Suppressor macrophage (primary cell): ENCODE measurements around the gene ZBTB20.

Experiments used
- DNase-seq, 4 experiments: peaks; one replicate each; pipeline ENCODE4 v3.0.0-alpha.2; 2020 to 2022

The ZBTB20 gene

DNA sequence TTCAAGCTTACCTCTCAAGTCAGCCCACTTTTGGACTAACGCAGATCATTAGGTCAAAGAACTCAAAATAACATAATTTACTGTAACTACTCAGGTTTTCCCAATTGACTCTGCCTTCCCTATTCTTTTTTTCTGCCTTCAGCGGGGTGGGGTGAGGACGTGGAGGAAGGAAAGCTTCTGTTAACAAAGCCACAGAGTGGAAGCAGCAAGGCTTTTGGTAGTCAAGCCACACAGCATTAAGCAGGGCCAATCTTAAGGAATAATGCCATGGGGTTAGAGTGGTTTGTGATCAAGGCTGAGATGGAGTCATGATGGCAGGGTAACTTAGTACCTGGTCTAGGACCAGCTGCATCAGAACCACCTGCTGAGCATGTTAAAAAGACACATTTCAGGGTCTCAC is 575.7 kb downstream of the ZBTB20 start:
- DNase-seq = no peak

DNA sequence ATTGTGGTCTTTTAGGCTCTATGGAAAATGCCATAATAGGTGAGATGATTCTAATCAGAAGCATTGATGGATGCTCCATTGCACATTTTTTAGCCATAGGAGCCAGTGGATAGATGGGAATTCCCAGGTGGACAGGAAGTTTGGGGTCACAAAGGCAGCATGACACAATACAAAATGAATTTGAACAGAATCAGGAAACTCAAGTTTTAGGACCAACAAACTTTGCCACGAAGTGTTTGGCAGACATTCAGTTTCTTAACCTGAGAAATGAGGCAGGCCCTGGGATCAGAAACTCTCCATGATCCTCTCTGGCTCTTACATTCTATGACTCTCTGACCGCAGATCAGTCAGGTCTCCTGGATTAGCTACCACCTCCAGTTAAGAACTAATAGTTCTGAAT is 577.9 kb downstream of the ZBTB20 start:
- DNase-seq = no peak

DNA sequence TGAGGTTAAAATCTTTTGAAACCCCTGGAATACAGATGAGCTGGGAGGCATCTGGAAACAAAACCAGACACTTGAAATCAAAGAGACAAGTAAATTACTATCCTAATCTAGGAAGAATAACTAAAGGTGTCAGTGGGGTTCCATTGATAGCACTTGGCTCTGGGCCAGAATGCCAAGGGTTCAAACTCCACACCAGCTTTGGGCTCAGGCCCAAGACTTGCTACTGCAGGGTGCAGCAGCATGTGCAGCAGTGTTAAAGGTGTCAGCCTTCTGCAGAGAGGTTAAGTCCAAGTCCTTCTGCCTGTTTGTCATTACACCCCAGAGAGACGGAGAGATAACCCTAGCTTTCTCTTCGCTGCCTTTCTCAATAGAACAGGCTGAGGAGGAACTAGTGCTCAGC is 579.3 kb downstream of the ZBTB20 start:
- no peak for DNase-seq

DNA sequence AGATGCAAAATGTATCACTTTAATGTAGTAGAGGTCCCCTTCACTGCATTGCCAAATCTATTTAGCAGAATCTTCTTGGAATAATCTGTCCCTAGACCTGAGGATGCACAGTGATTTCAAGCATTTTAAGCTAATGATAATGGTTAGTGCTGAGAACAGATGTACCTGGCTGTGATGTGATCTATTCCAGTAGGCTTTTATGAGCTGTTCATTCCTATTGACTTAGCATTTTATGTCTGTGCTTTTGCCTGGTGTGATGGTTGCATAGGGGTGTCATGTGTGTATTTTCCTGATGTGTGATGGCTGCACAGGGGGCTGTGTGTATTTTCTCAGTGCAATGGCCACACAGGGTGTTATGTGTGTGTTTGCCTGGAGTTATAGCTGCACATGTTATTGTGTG is 580.3 kb downstream of the ZBTB20 start:
- no peak for DNase-seq

DNA sequence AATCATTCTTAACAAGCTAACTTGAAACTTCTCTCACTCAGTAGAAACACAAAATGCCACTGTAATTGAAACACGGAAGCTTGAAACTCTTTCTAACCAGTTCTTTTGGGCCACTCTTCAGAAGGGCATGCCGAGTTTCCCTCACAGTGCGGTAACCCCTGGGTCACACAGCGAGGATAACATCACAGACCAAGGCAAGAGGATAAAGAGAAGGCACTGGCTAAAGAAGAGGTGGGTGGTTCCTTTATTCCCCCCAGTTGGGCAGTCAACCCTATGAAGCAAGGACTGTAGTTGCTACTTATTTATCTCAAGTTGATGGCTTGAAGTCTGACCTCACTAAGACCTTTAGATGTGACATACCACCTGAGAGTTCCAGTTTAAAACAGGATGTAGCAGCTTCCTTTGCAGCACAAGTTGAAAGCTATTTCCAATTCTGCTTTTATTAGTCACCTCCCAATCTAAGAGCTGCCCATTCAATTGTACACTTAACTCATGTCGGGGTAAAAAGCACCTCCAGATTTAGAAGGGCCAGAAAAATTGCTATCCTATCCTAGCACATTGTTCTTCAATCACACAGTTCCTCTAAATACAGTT is 580.8 kb downstream of the ZBTB20 start:
- DNase-seq = no peak

DNA sequence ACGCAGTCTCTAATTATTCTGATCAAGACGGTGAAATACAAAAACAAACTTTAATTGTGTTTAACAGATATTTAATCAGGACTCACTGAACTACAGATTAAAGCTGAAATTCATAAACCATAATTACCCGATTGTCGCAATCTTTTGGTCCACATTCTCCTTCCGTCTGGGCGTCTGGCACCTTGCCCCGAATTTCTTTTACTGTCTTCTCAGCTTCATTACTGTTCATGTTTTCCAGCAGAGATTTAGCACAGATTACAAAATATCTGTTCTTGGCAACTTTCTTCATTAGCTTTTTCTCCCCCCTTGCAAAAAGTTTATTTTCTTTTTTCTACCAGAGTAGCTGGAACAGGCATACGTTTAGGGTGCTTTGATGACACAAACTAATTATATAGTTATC is 581.9 kb downstream of the ZBTB20 start:
- no peak for DNase-seq

DNA sequence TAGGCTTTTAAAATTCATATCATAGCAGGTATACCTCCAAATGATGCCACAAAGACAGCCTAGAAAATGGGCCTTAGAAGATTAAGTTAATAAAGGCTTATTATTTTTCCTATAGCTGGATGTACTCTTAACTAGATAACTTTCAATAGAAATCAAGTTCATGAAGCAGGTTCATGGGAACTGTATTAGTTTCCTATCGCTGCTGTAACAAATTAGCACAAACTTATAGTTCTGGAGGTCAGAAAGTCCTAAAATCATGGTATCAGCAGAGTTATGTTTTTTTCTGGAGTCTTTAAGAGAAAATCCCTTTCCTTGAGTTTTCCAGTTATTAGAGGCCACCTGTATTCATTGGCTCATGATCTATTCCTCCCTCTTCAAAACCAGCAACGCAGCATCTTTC is 583.4 kb downstream of the ZBTB20 start:
- DNase-seq = no peak

DNA sequence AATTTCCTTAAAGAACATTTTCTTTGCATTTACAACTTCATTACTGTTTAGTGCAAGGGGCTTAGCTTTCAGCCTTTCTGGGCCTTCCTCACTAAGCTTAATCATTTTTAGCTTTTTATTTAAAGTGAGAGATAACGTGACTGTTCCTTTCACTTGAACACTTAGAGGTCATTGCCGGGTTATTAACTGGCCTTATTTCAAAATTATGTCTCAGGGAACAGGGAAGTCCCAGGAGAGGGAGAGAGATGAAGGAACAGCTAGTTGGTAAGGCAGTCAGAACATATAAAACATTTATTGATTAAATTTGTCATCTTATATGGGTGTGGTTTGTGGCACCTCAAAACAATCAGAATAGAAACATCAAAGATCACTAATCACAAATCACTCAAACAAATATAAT is 584.5 kb downstream of the ZBTB20 start:
- no peak for DNase-seq

DNA sequence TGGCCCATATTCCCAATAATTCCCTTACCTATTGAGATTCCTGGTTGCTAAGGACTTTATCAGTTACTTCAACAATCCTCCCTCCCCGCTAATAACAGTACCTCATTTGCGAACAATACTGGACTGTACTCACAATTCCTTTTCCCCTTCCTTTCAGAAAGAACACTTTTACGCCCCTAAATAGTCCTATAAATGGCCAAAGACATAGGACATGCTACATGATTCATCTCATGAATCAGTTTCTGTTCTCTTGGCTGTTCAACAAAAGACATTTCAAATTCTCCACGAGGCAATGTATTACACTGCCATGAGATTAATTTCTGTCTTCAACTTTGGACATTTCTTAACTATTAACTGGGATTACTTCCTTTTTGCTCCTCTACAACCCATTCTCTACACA is 588.8 kb downstream of the ZBTB20 start:
- no peak for DNase-seq

DNA sequence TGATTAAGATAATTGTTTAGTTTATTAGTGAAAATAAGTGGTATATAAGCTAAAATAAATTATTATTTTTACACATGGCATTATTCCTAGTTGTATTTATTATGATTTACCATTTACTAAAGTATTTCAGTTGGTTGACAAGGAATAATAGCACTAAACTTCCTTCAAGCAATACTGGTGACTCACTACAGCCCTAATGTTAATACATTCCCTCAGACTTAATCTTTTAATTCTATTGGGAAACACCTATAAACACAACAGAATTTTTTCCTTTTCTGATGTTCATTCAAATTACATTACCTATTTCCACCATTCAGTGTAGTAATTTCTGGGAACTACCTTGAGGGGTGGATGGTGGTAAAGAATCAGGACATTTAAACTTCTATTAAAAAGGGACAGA is 589.3 kb downstream of the ZBTB20 start:
- DNase-seq = no peak

DNA sequence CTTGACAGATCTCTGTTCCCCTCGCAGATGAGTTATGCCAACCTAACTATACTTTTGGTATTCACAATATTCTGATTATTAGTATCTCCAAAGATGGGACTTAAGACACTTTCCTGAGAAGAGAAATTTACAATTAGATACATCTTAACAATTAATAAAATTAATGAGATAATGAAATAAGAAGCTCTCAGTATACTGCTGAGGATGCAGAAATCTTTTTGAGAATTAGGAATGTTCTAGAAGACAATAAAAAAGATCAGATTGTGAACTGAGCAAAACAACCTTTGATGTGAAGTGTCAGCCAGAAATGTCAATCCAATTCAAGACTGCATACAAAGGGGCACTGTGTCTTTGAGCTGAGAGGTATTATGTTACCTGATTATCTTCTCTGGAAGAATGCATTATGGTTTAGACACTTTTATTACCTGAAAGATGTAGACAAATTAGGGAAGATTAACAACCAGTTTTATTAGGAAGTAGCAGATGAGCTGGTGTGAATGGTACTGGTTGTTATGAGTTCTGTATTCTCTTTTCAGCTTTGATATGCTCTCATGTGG is 590.4 kb downstream of the ZBTB20 start:
- no peak for DNase-seq

DNA sequence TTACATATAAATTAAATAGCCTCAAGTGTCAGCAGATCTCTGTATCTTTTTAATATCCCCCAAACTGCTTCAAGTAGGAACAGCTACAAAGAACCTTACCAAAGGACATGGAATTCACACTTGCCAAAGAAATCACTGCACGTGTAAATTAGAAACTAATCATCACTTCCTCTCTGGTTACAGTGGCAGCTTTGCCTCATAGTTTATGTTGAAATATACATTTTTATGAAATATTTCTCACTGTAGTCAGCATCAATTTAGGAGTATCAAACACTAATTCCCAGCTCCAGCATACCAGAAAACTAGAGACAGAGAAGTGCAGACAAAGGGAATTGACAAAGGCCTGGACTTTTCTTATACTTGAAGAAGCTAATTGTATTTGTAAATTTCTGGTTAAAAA is 592.4 kb downstream of the ZBTB20 start:
- DNase-seq = peak; percentile 22 to 73 (median 56)

DNA sequence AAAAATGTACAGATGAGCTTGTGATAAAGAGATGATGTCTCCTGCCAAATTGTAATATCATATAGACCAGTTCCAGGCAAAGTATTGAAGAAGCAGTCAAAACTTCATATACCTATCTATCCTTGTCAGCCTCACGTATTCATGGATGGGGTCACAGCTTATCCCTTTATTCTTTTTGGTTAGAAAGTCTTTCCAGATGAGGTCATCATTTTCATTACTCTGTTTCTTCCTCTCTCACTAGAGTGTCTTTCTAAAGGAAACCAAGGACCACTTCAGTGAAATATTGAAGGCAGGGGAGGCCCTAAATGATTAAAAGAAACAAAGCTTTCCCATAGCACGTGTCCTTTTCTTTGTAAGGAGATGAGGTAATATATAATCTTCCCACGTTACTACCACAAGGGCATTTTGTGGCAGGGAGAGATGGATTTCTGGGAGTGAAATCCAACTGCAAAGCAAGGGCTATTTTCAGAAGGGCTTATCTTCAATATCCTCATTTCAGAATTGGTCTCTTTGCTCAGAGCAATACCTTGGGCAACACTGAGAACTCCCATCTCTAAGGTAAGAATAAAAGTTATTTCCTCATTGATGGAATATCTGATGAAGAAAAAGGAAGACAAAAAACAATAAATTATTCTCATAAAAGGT is 593.0 kb downstream of the ZBTB20 start:
- no peak for DNase-seq

DNA sequence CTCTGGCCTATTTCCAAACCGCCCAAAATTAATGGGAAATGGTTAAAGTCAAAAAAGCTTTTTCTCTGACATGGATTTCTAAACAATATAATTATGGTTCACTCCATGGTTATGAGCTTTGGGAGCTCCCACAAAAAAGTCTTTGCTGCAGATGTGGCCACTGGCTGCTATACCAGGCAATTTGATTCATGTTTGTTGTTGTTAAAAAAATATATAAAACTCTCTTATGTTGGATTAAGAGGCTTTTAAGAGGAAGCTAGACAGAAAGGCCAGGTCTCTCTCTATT is 594.6 kb downstream of the ZBTB20 start:
- DNase-seq = no peak

DNA sequence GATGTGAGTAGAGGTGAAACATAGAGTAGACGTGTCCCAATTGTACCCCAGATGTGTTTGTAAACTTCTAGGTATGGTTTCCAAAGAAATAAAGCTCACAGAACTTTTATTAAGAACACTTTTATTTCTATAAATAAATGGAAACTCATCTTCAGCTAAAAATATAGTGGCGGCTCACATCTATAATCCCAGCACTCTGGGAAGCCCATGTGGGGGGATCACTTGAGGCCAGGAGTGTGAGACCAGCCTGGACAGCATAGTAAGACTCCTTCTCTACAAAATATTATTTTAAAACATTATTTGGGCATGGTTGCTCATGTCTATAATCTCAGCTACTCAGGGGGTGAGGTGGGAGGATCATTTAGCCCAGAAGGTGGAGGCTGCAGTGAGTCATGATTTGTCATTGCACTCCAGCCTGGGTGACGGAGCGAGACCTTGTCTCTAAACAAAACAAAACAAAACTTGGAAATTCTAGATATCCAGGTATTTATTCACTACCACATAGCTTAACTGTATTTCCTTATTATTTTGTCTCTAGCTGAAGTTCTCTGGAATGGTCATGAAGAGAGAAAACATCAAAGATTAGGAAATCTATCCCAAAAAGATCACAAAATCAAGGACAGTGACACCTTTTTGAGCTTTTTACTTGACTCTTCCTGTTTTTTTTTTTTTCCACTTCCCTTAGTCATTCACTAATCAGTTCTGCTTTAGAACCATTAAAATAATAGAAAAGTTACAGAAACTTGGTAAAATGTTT is 595.1 kb downstream of the ZBTB20 start:
- DNase-seq = peak in 2 of 4 experiments; percentile 8 to 20

DNA sequence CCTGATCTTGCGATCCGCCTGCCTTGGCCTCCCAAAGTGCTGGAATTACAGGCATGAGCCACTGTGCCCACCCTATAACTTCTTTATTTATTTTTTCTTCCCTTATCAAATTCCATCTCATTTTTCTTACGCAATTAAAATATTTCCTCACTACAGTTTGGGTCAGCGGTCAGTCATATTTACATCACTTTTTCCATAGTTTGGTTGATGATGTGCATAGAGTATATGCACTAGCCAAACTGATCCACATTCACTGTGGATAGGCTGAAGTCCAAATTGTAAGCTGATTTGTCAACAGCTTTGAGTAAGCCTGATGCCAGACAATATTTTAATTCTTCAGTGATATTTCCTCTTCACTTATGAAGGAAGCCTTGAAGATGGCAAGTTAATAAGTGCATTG is 596.9 kb downstream of the ZBTB20 start:
- DNase-seq = no peak

DNA sequence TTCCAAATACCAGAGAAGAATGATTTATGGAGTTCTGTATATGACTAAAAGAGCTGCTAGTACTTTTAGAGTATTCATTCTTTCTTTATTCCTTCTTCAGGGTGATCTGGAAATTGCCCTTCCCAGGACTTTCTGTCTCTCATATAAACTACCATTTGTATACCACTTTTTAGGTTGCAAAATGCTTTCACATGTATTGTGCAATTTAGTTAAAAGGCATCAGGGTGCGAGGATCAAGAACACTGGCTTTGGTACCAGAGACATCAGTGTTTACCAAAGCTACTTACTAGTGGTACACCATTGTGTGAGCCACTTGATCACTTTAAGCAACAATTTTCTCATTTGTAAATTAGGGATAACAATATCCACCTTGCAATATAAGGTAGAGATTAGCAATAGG is 601.9 kb downstream of the ZBTB20 start:
- no peak for DNase-seq

DNA sequence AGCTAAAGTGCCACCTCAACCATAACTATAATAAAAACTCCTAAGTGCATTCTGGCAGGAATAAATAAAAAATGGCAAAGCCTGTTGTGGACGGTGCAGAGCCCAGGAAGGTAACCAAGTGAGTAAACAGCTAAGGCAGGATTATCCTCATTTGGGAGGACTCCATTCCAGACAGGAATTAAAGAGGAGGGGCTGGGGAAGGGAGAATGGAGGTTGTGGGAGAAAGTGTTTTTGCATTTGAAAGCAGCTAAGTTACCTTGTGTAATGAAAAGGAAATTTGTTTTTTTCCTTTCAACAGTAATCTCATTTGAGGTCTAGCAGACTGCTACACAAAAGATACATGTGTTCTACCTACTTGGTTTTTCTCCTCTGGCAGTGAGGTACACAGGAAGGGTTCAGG is 604.7 kb downstream of the ZBTB20 start:
- no peak for DNase-seq

DNA sequence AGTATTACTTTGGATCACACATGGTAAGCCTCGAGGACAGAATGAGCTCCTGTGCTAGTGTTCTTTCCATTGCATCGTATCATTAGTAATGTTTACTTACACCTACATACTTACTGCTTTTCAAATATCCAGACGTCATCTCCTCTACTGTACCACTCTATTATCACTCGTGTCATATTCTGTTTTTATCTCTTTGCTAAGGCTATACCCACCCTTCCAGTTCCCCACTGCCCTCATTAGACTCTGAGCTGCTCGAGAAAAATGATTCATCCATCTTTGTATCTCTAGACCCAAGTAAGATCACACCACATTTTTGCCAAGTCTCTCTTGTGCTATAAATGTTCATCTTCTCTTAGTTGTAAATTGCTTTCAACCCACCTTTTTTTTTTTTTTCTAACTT is 607.6 kb downstream of the ZBTB20 start:
- DNase-seq = no peak

DNA sequence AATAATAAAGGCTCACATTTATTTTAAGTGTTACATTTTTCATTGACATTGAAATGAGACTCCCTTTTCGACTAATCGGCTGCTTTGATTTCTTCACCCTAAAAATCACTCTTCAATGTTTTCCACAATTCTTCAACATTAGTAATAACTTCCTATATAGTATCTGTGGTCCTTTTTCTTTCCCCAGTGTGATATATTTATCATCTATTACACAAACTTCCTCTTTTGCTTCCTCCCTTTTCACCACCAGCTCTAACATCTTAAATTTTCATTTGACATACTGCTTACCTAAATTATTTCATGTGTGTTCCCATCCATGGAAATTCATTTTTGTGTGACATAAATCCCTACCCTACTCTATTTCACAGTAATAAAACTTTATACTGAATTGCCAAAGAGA is 608.9 kb downstream of the ZBTB20 start:
- peak in 2 of 4 experiments; percentile 14 to 16 for DNase-seq

DNA sequence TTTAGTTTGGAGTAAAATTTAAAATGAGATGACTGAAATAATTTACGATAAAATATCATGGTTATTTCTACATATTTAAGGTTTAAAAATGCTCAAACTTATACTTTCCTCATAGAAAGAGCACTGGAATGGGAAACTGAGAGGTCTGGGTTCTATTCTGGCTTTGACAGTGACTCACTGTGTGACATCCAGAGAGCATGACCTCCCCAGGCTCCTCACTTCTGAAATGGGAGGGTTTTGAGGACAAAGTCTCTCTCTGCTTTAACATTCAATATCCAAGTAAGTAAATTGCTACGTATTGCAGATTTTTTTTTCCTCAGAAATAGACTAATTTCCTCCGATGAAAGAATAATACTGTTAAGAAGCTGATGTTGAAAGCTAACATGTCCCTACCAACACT is 618.6 kb downstream of the ZBTB20 start:
- no peak for DNase-seq

DNA sequence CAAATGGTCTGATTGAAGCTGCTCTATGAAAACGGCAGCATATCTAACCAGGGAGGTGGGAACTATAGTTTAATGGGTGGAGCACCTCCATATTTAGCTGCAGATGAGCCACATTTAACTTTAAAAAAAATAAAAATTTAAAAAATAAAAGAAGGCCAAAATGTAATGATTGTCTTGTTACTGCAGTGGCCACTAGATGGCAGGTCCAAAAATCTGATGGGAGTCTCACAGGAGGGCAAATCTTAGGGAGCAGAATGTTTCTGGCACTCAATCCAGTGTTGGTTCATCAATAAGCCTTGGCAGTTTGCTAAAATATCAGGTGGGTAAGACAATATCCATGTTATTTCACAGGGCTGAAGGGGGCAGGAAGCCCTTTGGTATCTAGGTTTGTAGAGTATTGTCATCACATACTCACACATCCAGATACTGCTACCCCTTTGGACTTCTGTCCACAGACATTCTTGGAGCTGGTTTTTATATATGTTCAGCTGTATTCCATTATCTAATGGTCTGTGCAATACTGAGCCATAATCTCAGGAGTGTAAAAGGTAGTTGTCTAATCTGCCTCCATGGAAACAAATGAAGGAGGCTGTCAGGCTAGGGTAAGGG is 619.9 kb downstream of the ZBTB20 start:
- DNase-seq = peak in 3 of 4 experiments; percentile 4 to 21 (median 13)

DNA sequence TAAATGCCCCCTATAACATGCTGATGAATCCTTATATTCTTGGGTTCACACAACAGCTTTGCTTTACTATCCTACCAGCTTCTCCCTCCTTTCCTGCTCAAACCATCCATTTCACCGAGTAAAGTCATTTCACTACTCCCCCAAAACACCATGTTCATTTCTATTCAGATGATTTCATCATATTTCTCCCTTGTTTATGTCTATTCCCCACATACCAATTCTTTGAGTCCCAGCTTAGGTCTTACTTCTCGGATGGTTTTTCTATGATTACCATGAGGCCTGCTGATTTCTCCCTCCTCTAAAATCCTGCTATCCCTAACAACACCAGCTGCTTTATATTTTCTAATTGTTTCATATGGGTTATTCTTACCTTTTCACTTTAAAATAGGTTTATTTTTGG is 621.8 kb downstream of the ZBTB20 start:
- DNase-seq = no peak

DNA sequence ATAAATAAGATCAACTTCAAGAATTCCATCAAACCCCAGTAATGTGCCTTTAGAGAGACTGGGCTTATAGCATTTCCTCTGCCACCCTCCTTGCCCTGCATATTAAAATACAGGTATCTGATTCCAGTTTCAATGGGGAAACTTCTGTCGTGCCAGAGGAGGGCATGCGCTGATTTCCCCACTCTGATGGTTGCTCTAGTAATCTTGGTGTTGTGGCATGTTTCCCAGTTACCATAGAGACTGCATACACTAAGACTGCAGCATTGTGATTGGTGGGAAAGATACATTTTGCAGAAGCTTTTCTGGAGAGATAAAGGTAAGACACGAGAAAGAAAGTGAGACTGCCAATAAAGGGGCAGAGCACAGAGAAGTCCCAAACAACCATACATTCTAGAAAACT is 627.7 kb downstream of the ZBTB20 start:
- DNase-seq = peak in 3 of 4 experiments; percentile 19 to 38 (median 28)
